Measurements from ENCODE around the gene OPRL1.

Gene OPRL1

DNA sequence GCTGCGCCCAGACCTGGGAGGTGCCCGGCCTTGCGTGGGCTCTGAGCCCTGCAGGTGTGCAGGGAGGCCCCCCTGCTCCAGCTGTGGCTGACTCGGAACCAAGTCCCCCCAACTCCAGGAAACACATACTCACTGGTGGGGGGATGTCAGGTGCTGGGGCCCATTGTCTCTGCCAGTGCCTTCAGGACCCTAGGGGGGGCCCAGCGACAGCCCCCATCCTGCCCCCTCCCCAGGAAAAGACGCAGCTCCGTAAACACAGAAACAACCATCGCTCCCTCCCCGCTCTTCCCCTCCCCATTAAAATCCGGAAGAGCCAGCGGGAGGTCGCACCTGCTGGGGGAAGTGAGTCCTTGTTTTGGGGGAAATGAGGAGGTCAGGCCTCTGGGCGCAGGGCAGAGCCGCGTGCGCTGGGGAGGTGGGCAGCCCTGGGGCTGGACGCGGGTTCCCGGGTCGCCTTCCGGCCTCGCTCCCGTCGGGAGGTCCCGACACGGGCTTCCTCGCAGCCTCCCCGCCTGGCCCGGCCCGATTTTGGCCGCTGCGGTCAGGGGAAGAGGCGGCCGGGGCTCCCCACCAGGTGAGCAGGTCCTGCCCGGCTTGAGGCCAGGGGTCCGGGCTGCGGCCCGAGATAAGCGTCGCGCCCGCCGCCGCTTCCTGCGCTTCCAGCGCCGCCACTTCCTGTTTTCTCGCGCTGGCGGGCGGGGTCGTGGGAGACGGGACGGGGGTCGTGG, 37.7 kb upstream of the OPRL1 start:
- no peak for DNase-seq (ENCODE audit: low read depth)

DNA sequence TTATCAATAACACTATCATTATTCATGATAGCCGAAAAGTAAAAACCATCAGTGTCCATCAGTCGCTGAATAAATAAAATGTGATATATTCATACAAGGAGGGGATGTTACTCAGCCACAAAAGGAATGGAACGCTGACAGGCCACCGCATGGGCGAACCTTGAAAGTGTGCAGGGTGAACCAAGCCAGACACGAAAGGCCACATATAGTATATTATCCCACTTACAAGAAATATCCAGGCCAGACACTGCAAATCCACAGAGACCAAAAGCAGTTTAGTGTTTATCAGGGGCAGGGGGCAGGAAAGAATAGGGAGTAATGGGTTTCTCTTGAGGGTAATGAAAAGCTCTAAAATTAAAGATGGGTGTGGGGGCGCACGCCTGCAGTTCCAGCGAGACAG, 36.1 kb upstream of the OPRL1 start:
- DNase-seq (ENCODE audit: low read depth): no peak

- no peak for DNase-seq (ENCODE audit: low read depth)
Observed at GRCh38 chr20:64044484-64045247, 35.2 kb upstream of the OPRL1 start.

DNA sequence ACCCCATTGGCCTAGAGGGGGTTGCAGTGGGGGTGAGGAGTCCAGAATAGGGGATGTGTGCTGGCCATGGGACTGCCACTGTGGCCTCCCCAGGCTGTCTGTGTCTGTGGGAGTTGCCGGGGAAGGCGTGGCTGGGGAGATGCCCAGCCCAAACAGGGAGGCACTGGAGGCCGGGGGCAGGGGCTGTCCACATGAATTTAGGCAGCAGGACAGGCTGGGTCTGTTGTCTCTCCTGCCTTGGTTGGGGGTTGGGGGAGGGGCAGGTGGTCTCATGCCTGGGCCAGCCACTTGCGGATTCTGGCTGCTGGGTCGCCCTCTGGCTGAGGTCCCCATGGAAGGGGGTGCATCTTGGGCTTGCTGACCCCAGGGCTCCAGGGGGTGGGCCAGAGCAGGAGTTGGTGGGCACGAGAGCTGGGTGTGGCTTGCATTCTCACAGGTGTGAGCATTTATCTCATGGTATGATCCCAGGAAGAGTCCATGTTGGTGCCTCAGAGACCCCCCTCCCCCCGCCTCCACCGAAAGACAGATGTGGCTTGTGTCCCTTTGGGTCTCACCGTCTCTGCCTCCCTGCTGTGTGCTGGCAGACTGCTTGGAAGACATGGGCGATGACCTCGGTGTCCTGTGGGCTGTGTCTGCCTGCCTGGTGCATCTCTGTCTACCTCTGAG, 34.4 kb upstream of the OPRL1 start:
- DNase-seq (ENCODE audit: low read depth): no peak

DNA sequence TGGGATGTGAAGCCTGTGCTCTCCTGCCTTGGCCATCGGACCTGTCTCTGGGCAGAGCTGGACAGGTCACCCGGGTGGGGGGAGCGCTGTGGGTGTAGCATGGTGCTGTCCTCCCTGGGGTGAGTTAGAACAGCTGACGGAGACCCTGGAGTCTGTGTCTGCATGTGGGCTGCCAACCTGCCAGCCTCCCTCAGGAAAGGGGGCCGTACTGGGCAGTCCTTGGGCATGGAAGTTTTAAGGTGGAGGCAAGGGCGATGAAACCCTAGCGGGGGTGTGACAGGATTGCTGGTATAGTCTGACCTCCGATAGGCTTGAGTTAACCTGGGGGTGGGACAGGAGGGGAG, 32.9 kb upstream of the OPRL1 start:
- DNase-seq (ENCODE audit: low read depth): no peak

GRCh38 chr20:64047968-64048401, 31.9 kb upstream of the OPRL1 start:
- no peak for DNase-seq (ENCODE audit: low read depth)

DNA sequence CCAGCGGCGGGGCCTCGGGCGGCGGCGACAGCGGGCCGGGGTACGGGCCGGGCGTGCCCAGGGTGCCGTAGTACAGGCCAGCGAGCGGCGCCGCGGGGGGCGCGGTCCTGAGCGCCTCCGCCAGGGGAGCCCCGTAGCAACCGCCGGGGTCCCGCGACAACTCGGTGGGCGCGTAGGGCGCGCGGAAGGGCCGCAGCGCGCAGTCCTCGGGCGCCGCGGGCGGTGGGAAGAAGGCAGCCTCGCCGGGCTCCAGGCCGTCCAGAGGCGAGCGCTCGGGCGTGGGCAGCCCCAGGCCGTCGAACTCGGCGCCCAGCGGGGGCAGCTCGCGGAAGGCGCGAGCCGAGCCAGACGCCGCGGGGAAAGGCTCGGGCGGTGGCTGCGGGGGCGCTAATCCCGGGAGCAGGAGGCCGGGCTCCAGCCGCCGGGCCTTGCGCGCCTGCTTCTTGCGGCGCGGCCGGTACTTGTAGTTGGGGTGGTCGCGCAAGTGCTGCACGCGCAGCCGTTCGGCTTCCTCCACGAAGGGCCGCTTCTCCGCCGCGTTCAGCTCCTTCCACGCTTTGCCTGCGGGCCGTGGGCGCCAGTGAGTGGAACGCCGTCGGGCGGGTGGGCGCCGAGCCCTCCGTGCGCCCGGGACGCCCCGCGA, 31.4 kb upstream of the OPRL1 start:
- no peak for DNase-seq (ENCODE audit: low read depth)

- DNase-seq (ENCODE audit: low read depth): no peak
Observed at GRCh38 chr20:64049060-64049877, 30.6 kb upstream of the OPRL1 start, which contains the start of gene SOX18. SOX18 (minus strand) TSS chr20:64049639; CDS start chr20:64049516, 123 bp downstream.

- DNase-seq (ENCODE audit: low read depth): no peak
Observed at GRCh38 chr20:64049878-64050260, 30.0 kb upstream of the OPRL1 start.

DNA sequence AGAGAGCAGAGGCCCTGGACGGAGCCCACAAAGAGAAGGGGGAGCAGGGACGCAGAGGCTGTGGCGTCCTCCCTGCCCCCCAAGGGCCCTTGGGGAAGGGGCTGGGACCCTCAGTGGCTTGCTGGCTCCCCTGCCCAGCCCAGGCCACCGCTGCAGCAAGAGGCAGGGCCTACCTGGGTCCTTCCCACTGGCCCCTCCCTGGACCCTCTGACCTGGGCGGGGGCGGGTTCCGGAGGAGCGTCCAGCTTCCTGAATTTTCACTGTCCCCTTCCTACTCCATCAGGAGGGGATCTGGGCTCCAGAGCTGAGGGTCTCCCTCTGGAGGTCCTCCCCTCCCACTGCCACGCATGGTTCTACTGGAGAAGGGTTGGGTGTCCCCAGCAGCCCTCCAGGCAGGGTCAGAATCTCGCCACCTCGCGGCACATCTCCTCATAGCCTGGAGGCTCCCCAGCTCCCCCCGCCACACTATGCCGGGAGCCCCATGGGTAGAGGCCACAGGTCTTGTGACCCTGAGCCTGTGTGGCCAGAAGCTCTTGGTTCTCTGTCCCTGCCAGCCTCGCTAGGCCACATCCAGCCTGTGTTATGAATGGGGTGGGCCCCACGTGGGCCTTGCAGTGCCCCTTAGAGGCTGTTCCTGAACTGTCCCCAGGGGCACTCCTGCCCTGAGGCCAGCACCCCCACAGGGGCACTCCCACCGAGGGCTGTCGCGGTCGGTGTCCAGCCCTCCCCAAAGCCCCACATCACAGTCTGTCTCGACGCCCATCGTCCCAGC, 29.4 kb upstream of the OPRL1 start:
- no peak for DNase-seq (ENCODE audit: low read depth)

- no peak for DNase-seq (ENCODE audit: low read depth)
Observed at GRCh38 chr20:64051033-64051452, 28.8 kb upstream of the OPRL1 start.

DNA sequence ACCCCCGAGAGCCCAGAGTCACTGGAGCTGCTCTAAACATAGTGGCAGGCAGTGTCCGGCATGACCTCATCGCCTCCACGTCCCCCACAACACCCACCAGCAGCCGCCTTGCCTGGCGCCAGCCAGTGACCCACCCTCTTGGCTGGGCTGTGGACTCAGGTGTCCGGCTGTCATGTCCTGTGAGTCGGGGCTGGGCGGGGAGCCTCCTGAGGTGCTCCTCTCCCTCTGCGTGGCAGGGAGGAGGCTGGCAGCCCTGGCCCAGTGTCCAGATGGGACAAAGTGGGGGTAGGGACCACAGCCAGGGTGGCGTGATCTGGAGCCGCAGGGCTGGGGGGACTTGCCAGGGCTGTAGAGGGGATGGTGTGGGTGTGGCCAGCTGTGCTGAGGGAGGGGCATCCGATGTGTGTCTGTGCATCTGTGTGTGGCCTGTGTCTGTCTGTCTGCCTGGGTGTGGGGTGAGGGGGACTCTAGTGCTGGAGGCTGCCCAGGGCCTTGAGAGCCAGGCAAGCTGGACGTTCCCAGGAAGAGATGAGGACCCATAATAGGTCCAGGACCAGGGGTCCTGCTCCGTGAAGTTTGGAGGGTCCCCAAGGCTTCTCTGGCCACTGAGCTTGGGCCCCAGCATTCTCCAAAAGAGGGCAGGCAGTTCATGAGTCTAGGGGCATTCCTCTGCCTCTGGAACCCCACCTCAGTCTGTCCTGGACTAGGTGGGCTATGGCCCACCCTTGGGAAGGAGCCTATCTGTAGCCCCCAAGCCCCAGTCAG, 28.1 kb upstream of the OPRL1 start:
- DNase-seq (ENCODE audit: low read depth): no peak

DNA sequence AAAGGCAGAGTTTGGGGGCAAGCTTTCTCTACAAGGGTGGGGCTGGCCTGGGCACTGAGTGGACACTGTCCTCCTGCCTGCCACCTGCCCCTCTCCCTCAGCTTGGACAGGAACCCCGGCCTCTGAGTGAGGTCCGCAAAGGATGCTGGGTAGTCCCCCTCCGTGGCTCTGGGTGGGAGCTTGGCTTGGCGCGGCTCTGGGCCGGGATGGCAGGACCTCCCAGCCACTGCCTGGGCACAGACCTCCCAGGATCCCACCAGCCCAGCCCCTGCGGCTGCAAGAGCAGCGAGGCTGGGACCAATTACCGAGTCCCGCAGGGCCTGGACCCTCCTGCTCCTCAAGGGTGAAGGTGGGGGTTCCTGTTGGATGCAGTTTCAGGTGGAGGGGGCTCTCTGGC, 27.6 kb upstream of the OPRL1 start:
- no peak for DNase-seq (ENCODE audit: low read depth)

DNA sequence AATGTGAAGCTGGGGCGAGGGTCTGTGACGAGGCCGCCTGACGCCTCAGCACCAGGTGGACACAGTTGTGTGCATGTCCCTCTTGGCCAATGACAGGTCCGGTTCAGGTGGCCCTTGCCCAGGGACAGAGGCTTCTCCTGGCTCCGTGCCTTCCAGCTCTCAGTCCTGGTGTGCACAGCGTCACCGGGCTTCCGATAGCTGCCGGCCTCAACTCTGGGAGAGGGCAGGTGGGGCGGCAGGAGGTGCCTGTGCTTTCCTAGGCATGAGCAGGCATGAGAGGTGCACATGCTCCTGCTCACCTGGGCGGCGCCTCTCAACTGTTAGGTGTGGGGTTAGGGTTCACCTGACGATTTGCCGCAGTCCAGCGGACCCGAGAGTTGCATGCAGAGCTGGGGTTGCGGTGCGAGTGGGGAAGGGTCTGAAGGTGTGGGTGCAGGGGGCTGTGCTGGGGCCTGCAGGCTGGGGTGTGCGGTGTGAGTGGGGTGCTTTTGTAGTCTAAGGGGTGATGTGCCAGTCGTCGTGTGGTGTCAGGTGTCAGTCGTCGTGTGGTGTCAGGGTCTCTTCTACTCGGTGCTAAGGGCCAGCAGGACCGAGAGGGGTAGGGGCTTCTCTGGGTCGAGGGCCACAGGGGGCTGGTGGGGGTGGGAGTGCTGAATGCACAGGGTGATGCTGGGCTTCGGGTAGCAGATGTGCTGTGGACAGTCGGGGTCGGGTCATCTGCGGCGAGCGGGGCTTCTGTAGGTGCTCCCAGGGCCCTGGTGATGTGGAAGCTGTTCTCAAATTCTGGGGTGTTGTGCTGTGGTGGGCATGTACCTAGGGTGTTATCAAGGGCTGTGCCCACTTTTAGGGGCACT, 26.7 kb upstream of the OPRL1 start:
- no peak for DNase-seq (ENCODE audit: low read depth)

DNA sequence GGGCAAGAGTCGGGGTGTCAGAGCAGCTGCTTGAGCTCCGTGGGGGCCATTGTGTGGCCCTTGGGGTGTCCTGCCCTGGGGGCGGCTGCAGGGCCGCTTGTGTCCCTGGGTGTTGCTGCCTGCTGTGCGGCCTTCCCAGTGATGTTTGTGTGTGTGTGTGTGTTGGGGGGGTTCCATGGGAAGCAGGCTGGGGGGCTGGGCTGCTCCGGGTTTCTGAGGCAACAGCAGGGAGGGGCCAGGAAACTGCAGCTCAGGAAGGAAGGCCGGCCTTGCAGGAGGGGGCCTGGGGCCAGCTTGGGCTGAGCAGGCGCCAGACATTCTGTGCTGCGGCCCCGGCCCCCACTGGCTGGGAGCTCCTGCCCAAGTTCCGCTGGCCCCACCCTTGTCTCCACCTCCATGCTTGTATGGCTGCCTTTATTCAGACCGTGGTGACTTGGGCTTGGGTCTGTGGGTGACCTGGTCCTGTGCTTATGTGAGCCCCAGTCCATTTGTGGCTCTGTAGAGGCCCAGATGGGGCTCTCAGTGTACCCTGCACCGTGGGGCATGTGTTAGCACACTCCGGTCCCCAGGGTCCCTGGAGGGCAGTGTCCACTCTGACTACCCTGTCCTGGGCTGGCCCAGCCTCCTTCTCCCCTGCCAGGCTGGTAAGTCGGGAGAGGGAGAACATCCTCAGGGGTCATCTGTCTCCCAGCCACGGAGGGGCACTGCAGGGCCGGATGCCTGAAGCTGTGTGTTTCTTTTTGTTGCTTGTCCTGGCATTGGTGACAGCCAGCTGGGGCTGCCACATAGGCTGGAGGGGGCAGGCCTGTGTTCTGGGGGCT, 25.8 kb upstream of the OPRL1 start:
- DNase-seq (ENCODE audit: low read depth): no peak

DNA sequence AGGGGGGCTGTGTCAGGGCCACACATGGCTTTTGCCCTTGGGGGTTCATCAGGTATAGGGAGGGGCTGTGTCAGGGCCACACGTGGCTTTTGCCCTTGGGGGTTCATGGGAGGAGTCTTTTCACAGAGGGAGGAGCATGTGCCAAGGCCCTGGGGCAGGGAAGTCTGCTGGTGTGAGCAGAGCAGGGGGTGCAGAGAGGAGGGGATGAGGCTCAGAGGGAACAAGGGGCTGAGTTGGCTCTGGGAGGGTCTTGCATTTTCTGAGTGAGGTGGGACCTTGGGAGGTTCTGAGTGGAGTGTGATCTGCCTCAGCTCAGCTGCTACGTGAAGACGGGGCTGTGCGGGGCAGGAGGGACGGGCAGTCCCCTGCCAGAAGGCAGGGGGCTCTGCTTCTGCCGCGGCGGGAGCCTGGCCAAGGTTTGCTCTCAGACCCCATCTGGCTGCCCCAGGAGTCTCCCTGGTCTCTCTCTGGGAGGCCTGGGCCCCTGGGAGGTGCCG, 24.4 kb upstream of the OPRL1 start:
- DNase-seq (ENCODE audit: low read depth): no peak

DNA sequence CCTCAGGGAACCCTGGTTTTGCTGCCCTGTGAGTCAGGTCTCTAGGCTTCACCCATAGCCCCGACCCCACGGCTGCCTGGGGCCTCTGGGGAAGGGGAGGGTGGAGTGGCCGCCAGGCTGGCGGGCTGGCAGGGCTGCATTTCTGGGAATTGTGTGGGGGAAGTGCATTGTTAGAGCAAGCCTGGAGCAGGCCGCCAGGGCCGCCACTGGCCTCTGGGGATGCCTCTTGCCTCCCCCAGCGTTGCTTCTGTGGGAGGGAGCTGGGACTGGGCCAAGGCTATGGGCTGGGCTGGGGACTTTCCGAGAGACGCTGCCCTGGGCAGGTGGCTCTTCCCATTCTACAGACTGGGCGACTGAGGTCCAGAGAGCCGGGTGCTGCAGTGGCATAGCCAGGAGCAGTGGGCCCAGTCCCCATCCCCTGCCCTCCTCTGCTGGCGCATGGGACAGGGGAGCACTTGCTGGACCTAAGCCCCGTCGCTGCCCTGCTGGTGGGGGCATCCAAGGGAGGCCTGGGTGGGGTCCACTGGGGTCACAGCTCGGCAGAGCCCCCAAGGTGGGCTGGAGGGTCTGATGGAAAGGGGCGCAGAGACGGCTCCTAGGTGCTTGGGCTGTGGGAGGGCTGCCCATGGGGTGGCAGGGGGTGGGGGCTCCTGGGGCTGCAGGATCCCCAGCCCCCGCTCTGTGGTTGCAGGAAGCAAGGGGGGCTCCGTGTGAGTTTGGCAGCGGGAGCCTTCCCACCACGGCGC, 23.8 kb upstream of the OPRL1 start:
- no peak for DNase-seq (ENCODE audit: low read depth)

- no peak for DNase-seq (ENCODE audit: low read depth)
Observed at GRCh38 chr20:64056639-64056888, 23.3 kb upstream of the OPRL1 start.

Data from GM04504 (cell line).